Loucy (cell line): ENCODE results near the gene CD8A.

Experiments used
- H2AFZ ChIP-seq: fragments of 200-600 bp; sonication (generic); 2 replicates; pipeline ENCODE4 v1.6.0; 2016; ENCODE audit warnings: antibody characterized with exemption, mild to moderate bottlenecking, low read length, moderate library complexity
- H3F3A ChIP-seq: fragments of 200-600 bp; 2 replicates; pipeline ENCODE4 v1.6.0; 2016; ENCODE audit warnings: antibody characterized with exemption, low read depth, mild to moderate bottlenecking
- H3K27me3 ChIP-seq: fragments of 200-600 bp; sonication (generic); 2 replicates; pipeline ENCODE4 v1.6.1; 2014; ENCODE audit warnings: low read length, mild to moderate bottlenecking; ENCODE audit not compliant: insufficient read depth, poor library complexity, severe bottlenecking
- H3K36me3 ChIP-seq: fragments of 200-600 bp; sonication (generic); 2 replicates; pipeline ENCODE4 v1.6.1; 2016; ENCODE audit warnings: low read length; ENCODE audit not compliant: insufficient read depth
- H3K4me1 ChIP-seq: fragments of 200-600 bp; sonication (generic); 2 replicates; pipeline ENCODE4 v1.5.1; 2014; ENCODE audit warnings: low read length, mild to moderate bottlenecking; ENCODE audit not compliant: insufficient read depth, poor library complexity, severe bottlenecking
- H3K4me2 ChIP-seq: fragments of 200-600 bp; sonication (generic); 2 replicates; pipeline ENCODE4 v1.6.0; 2014; ENCODE audit warnings: antibody characterized with exemption, low read length, low read depth, mild to moderate bottlenecking; ENCODE audit not compliant: poor library complexity, severe bottlenecking
- H3K4me3 ChIP-seq: fragments of 200-600 bp; sonication (generic); 2 replicates; pipeline ENCODE4 v1.5.1; 2014; ENCODE audit warnings: low read length, mild to moderate bottlenecking, mixed read lengths; ENCODE audit not compliant: poor library complexity, severe bottlenecking
- H3K79me2 ChIP-seq: fragments of 200-600 bp; sonication (generic); 2 replicates; pipeline ENCODE4 v1.6.1; 2014; ENCODE audit warnings: low read length; ENCODE audit not compliant: insufficient read depth
- H3K9ac ChIP-seq: fragments of 200-600 bp; sonication (generic); 2 replicates; pipeline ENCODE4 v1.6.0; 2014; ENCODE audit warnings: mild to moderate bottlenecking, low read depth, low read length, moderate library complexity; ENCODE audit not compliant: poor library complexity, severe bottlenecking
- H3K9me2 ChIP-seq: fragments of 200-600 bp; sonication (generic); replicated peaks from 2 replicates; pipeline ENCODE4 v1.6.1; 2016; ENCODE audit warnings: low read depth, low read length, mixed read lengths
- H3K9me3 ChIP-seq: fragments of 200-600 bp; sonication (generic); 2 replicates; pipeline ENCODE4 v1.6.1; 2014; ENCODE audit warnings: mild to moderate bottlenecking, antibody characterized with exemption, low read length, low read depth; ENCODE audit not compliant: insufficient read depth
- H4K20me1 ChIP-seq: fragments of 200-600 bp; sonication (generic); 2 replicates; pipeline ENCODE4 v1.6.0; 2014; ENCODE audit warnings: antibody characterized with exemption, low read length, mild to moderate bottlenecking; ENCODE audit not compliant: insufficient read depth, poor library complexity, severe bottlenecking
- CTCF ChIP-seq: fragments of 200-600 bp; sonication (generic); conservative IDR thresholded peaks from 2 replicates; pipeline ENCODE4 v1.5.1; 2014; ENCODE audit warnings: mild to moderate bottlenecking, antibody characterized with exemption, low read length
- EZH2phosphoT487 ChIP-seq: fragments of 200-600 bp; IDR thresholded peaks from 2 replicates; pipeline ENCODE4 v1.6.1; 2018; ENCODE audit warnings: antibody characterized with exemption, mild to moderate bottlenecking, moderate library complexity, borderline replicate concordance

The CD8A gene

GRCh38 chr2:86809481-86810121 is 18.9 kb upstream of the CD8A start:
- Histone ChIP-seq H3F3A (no peaks in the 10 kb centered on the region), H3K79me2 (no peaks in the 10 kb centered on the region), H3K9me3 (no peaks in the 10 kb centered on the region), H3K4me1 (peaks cover 7% of the 10 kb centered on the region), H3K4me2 (no peak overlapping the region), H3K9ac (no peak overlapping the region), H3K9me2 (no peaks in the 10 kb centered on the region), H3K27me3 (no peaks in the 10 kb centered on the region), H3K4me3 (no peak overlapping the region), H4K20me1 (no peaks in the 10 kb centered on the region), H3K36me3 (no peaks in the 10 kb centered on the region), H2AFZ (no peak overlapping the region)
- TF ChIP-seq EZH2phosphoT487: no peak
- no peak for TF ChIP-seq CTCF

GRCh38 chr2:86808315-86809161 is 17.8 kb upstream of the CD8A start:
- Histone ChIP-seq H4K20me1 (no peaks in the 10 kb centered on the region), H3K79me2 (no peaks in the 10 kb centered on the region), H2AFZ (peak overlapping the region; percentile 98), H3F3A (no peaks in the 10 kb centered on the region), H3K9ac (peak overlapping the region; percentile 66), H3K4me3 (peak overlapping the region; percentile 87), H3K36me3 (no peaks in the 10 kb centered on the region), H3K27me3 (no peaks in the 10 kb centered on the region), H3K4me2 (peak overlapping the region; percentile 98), H3K4me1 (peaks cover 7% of the 10 kb centered on the region), H3K9me3 (no peaks in the 10 kb centered on the region), H3K9me2 (no peaks in the 10 kb centered on the region)
- no peak for TF ChIP-seq EZH2phosphoT487
- peak; percentile 94 for TF ChIP-seq CTCF

- Histone ChIP-seq H3K79me2 (no peaks in the 10 kb centered on the region), H3K4me3 (peak overlapping the region; percentile 87), H3K27me3 (no peaks in the 10 kb centered on the region), H3K36me3 (no peaks in the 10 kb centered on the region), H3F3A (no peaks in the 10 kb centered on the region), H4K20me1 (no peaks in the 10 kb centered on the region), H3K9me2 (no peaks in the 10 kb centered on the region), H3K9me3 (no peaks in the 10 kb centered on the region), H3K4me1 (peaks cover 7% of the 10 kb centered on the region), H3K4me2 (peak overlapping the region; percentile 98), H3K9ac (peak overlapping the region; percentile 66), H2AFZ (peak overlapping the region; percentile 98)
- TF ChIP-seq CTCF (0 out of 2 replicates have a peak, but pooled peaks have one; percentile 6), EZH2phosphoT487 (no peak)
Observed at GRCh38 chr2:86807468-86808275, 17.0 kb upstream of the CD8A start.
